ENCODE results near the gene CRYBG2.

Gene CRYBG2

GRCh38 chr1:26368486-26368885 is 14.6 kb upstream of the CRYBG2 start:
- DNase-seq (ENCODE audit: low spot score): no peak

GRCh38 chr1:26368006-26368405 is 14.1 kb upstream of the CRYBG2 start:
- DNase-seq (ENCODE audit: low spot score): no peak

GRCh38 chr1:26367441-26367840 is 13.5 kb upstream of the CRYBG2 start:
- DNase-seq (ENCODE audit: low spot score): no peak

- DNase-seq (ENCODE audit: low spot score): no peak
Observed at GRCh38 chr1:26364956-26365355, 11.0 kb upstream of the CRYBG2 start.

GRCh38 chr1:26363549-26364448 is 9.9 kb upstream of the CRYBG2 start:
- DNase-seq (ENCODE audit: low spot score): peak; percentile 81

GRCh38 chr1:26362331-26362730 is 8.4 kb upstream of the CRYBG2 start:
- no peak for DNase-seq (ENCODE audit: low spot score)

GRCh38 chr1:26361605-26362122 is 7.7 kb upstream of the CRYBG2 start:
- DNase-seq (ENCODE audit: low spot score): no peak

- no peak for DNase-seq (ENCODE audit: low spot score)
Observed at GRCh38 chr1:26360807-26361604, 7.1 kb upstream of the CRYBG2 start.

- no peak for DNase-seq (ENCODE audit: low spot score)
Observed at GRCh38 chr1:26359981-26360806, 6.3 kb upstream of the CRYBG2 start.

- DNase-seq (ENCODE audit: low spot score): no peak
Observed at GRCh38 chr1:26358411-26359384, 4.8 kb upstream of the CRYBG2 start.

- DNase-seq (ENCODE audit: low spot score): no peak
Observed at GRCh38 chr1:26357121-26357602, 3.2 kb upstream of the CRYBG2 start.

- no peak for DNase-seq (ENCODE audit: low spot score)
Observed at GRCh38 chr1:26356106-26356505, 2.2 kb upstream of the CRYBG2 start.

GRCh38 chr1:26354972-26355371 is 1.0 kb upstream of the CRYBG2 start:
- DNase-seq (ENCODE audit: low spot score): no peak

- DNase-seq (ENCODE audit: low spot score): no peak
Observed at GRCh38 chr1:26353210-26353859, 595 bp downstream of the CRYBG2 start.

- DNase-seq (ENCODE audit: low spot score): no peak
Observed at GRCh38 chr1:26352338-26352679, 1.6 kb downstream of the CRYBG2 start.

GRCh38 chr1:26351590-26352337 is 2.2 kb downstream of the CRYBG2 start:
- DNase-seq (ENCODE audit: low spot score): no peak

- DNase-seq (ENCODE audit: low spot score): no peak
Observed at GRCh38 chr1:26350701-26351589, 3.0 kb downstream of the CRYBG2 start.

- DNase-seq (ENCODE audit: low spot score): no peak
Observed at GRCh38 chr1:26350343-26350700, 3.6 kb downstream of the CRYBG2 start.

GRCh38 chr1:26349877-26350244 is 4.1 kb downstream of the CRYBG2 start:
- no peak for DNase-seq (ENCODE audit: low spot score)
